Neural cell (in vitro differentiated cells): Measurements from ENCODE around the gene TMED9. TPM values are rescaled to one million over a fixed set of nuclear protein-coding genes. Genes with fewer than 3 reads are reported as not detected.

Experiments
- H2AFZ ChIP-seq: fragments of 200-600, 300-800 bp; sonication (generic), shearing (Covaris generic); 2 replicates; pipeline ENCODE4 v1.6.0; 2014; ENCODE audit warnings: low read depth, mild to moderate bottlenecking, antibody characterized with exemption, low read length, moderate library complexity
- H3F3A ChIP-seq: fragments of 200-600 bp; shearing (Covaris generic); 2 replicates; pipeline ENCODE4 v1.6.1; 2016; ENCODE audit warnings: mild to moderate bottlenecking, moderate library complexity, mixed read lengths, antibody characterized with exemption, low read length; ENCODE audit not compliant: insufficient read depth, poor library complexity, severe bottlenecking
- H3K27ac ChIP-seq: fragments of 200-600, 300-800 bp; sonication (generic), shearing (Covaris generic); 2 replicates; pipeline ENCODE4 v1.5.1; 2014; ENCODE audit warnings: mild to moderate bottlenecking, low read length, moderate library complexity
- H3K27me3 ChIP-seq: fragments of 300-800, 200-600 bp; sonication (generic), shearing (Covaris generic); 2 replicates; pipeline ENCODE4 v1.6.0; 2014; ENCODE audit warnings: mild to moderate bottlenecking, low read depth, low read length, moderate library complexity; ENCODE audit not compliant: insufficient read depth
- H3K36me3 ChIP-seq: fragments of 300-800, 200-600 bp; sonication (generic), shearing (Covaris generic); 2 replicates; pipeline ENCODE4 v1.5.1; 2014; ENCODE audit warnings: mild to moderate bottlenecking, antibody characterized with exemption, low read length, moderate library complexity; ENCODE audit not compliant: insufficient read depth
- H3K4me2 ChIP-seq: fragments of 300-800, 200-600 bp; sonication (generic), shearing (Covaris generic); 2 replicates; pipeline ENCODE4 v1.6.0; 2014; ENCODE audit warnings: mild to moderate bottlenecking, low read length
- H3K4me3 ChIP-seq: fragments of 300-800, 200-600 bp; sonication (generic), shearing (Covaris generic); 2 replicates; pipeline ENCODE4 v1.5.1; 2014; ENCODE audit warnings: mild to moderate bottlenecking, low read length, moderate library complexity
- H3K79me2 ChIP-seq: fragments of 200-600 bp; shearing (Covaris generic); replicated peaks from 2 replicates; pipeline ENCODE4 v1.6.0; 2014; ENCODE audit warnings: mild to moderate bottlenecking, low read length, moderate library complexity; ENCODE audit not compliant: insufficient read depth
- H3K9ac ChIP-seq: fragments of 300-800, 200-600 bp; sonication (generic), shearing (Covaris generic); 2 replicates; pipeline ENCODE4 v1.6.1; 2016; ENCODE audit warnings: mild to moderate bottlenecking, low read length, mixed read lengths
- H3K9me2 ChIP-seq: fragments of 200-600 bp; shearing (Covaris generic); 2 replicates; pipeline ENCODE4 v1.6.1; 2016; ENCODE audit warnings: mild to moderate bottlenecking, low read length, mixed read lengths; ENCODE audit not compliant: insufficient read depth
- H3K9me3 ChIP-seq: fragments of 200-600, 300-800 bp; sonication (generic), shearing (Covaris generic); 2 replicates; pipeline ENCODE4 v1.6.1; 2016; ENCODE audit warnings: mild to moderate bottlenecking, mixed run types, low read length, moderate library complexity, mixed read lengths
- H4K20me1 ChIP-seq: fragments of 200-600 bp; shearing (Covaris generic); 2 replicates; pipeline ENCODE4 v1.6.1; 2016; ENCODE audit warnings: mild to moderate bottlenecking, mixed run types; ENCODE audit not compliant: insufficient read depth
- EP300 ChIP-seq: fragments of 450-650 bp; conservative IDR thresholded peaks from 2 replicates; pipeline ENCODE4 v1.6.1; 2014; ENCODE audit warnings: antibody characterized with exemption, mild to moderate bottlenecking, moderate library complexity; ENCODE audit not compliant: poor library complexity, severe bottlenecking
- EZH2 ChIP-seq: fragments of 200-600, 300-800 bp; shearing (Covaris generic), sonication (generic); IDR thresholded peaks from 2 replicates; pipeline ENCODE4 v1.6.1; 2014; ENCODE audit warnings: antibody characterized with exemption, low read length, borderline replicate concordance, mild to moderate bottlenecking; ENCODE audit not compliant: insufficient read depth, poor library complexity, severe bottlenecking
- MXI1 ChIP-seq: fragments of 450-650 bp; conservative IDR thresholded peaks from 2 replicates; pipeline ENCODE4 v1.6.1; 2014; ENCODE audit warnings: antibody characterized with exemption, mild to moderate bottlenecking; ENCODE audit not compliant: poor library complexity, severe bottlenecking
- POLR2AphosphoS5 ChIP-seq: IDR thresholded peaks from 2 replicates; pipeline ENCODE4 v1.6.1; 2012
- RAD21 ChIP-seq: fragments of 450-650 bp; conservative IDR thresholded peaks from 2 replicates; pipeline ENCODE4 v1.6.1; 2014; ENCODE audit warnings: antibody characterized with exemption, mild to moderate bottlenecking, moderate library complexity
- SMC3 ChIP-seq: fragments of 450-650 bp; conservative IDR thresholded peaks from 2 replicates; pipeline ENCODE4 v1.6.1; 2014; ENCODE audit warnings: antibody characterized with exemption, mild to moderate bottlenecking, moderate library complexity; ENCODE audit not compliant: poor library complexity
- TAF1 ChIP-seq: IDR thresholded peaks from 2 replicates; pipeline ENCODE4 v1.6.1; 2012; ENCODE audit warnings: low read depth
- polyA plus RNA-seq: library from polyadenylated mRNA; depleted of rRNA; stranded (reverse); fragments of >200 nt; gene quantifications from 2 replicates; pipeline ENCODE4 v1.2.3, GENCODE V29; 2014
- TF ChIP-seq, protein P1 (sequence below): fragments of 450-650 bp; IDR thresholded peaks from 2 replicates; pipeline ENCODE4 v1.5.1; 2014; ENCODE audit warnings: antibody characterized with exemption, mild to moderate bottlenecking, moderate library complexity; ENCODE audit not compliant: poor library complexity, severe bottlenecking
- TF ChIP-seq, protein P2 (sequence below): IDR thresholded peaks from 2 replicates; pipeline ENCODE4 v1.6.1; 2012; ENCODE audit warnings: borderline replicate concordance

Gene TMED9
- polyA plus RNA-seq, 1 donor from 2014 or later, result 59.1 TPM

DNA sequence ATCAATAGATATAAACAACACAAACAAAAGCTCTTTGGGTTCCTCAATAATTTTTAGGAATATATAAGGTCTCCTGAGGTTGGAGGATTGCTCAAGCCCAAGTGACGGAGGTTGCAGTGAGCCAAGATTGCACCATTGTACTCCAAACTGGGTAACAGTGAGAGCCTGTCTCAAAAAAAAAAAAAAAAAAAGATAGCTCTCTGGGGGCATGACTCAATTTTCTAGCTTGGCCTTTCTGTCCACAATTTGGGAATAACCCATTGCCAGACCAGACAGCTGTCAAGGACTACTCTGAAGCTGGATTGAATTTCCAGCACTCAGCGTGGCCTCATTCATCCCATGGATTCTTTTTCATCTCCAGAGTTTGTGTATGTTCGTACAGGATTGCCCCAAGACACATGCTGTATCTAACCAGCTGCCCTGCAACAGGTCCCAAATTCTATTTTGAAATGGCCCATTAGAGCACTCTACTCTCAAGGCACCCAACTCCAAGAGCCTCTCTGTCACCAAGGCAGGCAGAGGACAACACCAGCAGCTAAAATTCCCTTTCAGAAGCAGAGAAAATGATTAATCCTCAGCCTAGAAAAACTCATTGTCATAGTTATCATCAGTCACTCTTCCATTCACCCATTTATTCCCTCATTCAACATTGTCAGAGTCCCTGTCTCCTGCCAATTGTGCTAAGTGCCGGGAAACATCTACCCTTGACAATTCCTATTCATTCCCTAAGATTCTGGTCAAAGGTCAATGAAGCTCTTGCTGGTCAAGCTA, 46.3 kb upstream of the TMED9 start:
- Histone ChIP-seq H3K9ac (no peak overlapping the region), H3K27ac (no peak overlapping the region), H4K20me1 (peaks cover 3% of the 10 kb centered on the region), H3K9me3 (no peaks in the 10 kb centered on the region), H3K4me2 (no peak overlapping the region), H3K4me3 (no peak overlapping the region), H3K27me3 (no peaks in the 10 kb centered on the region), H3F3A (no peaks in the 10 kb centered on the region), H3K79me2 (peaks cover 38% of the 10 kb centered on the region), H3K36me3 (peaks cover 17% of the 10 kb centered on the region), H3K9me2 (no peaks in the 10 kb centered on the region), H2AFZ (no peak overlapping the region)
- no peak for TF ChIP-seq TAF1
- no peak for TF ChIP-seq POLR2AphosphoS5
- TF ChIP-seq, protein P1, sequence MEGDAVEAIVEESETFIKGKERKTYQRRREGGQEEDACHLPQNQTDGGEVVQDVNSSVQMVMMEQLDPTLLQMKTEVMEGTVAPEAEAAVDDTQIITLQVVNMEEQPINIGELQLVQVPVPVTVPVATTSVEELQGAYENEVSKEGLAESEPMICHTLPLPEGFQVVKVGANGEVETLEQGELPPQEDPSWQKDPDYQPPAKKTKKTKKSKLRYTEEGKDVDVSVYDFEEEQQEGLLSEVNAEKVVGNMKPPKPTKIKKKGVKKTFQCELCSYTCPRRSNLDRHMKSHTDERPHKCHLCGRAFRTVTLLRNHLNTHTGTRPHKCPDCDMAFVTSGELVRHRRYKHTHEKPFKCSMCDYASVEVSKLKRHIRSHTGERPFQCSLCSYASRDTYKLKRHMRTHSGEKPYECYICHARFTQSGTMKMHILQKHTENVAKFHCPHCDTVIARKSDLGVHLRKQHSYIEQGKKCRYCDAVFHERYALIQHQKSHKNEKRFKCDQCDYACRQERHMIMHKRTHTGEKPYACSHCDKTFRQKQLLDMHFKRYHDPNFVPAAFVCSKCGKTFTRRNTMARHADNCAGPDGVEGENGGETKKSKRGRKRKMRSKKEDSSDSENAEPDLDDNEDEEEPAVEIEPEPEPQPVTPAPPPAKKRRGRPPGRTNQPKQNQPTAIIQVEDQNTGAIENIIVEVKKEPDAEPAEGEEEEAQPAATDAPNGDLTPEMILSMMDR, result no peak
- TF ChIP-seq EZH2, result no peak
- no peak for TF ChIP-seq RAD21
- no peak for TF ChIP-seq MXI1
- TF ChIP-seq, protein P2, sequence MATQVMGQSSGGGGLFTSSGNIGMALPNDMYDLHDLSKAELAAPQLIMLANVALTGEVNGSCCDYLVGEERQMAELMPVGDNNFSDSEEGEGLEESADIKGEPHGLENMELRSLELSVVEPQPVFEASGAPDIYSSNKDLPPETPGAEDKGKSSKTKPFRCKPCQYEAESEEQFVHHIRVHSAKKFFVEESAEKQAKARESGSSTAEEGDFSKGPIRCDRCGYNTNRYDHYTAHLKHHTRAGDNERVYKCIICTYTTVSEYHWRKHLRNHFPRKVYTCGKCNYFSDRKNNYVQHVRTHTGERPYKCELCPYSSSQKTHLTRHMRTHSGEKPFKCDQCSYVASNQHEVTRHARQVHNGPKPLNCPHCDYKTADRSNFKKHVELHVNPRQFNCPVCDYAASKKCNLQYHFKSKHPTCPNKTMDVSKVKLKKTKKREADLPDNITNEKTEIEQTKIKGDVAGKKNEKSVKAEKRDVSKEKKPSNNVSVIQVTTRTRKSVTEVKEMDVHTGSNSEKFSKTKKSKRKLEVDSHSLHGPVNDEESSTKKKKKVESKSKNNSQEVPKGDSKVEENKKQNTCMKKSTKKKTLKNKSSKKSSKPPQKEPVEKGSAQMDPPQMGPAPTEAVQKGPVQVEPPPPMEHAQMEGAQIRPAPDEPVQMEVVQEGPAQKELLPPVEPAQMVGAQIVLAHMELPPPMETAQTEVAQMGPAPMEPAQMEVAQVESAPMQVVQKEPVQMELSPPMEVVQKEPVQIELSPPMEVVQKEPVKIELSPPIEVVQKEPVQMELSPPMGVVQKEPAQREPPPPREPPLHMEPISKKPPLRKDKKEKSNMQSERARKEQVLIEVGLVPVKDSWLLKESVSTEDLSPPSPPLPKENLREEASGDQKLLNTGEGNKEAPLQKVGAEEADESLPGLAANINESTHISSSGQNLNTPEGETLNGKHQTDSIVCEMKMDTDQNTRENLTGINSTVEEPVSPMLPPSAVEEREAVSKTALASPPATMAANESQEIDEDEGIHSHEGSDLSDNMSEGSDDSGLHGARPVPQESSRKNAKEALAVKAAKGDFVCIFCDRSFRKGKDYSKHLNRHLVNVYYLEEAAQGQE, result no peak
- no peak for TF ChIP-seq SMC3
- TF ChIP-seq EP300, result no peak

DNA sequence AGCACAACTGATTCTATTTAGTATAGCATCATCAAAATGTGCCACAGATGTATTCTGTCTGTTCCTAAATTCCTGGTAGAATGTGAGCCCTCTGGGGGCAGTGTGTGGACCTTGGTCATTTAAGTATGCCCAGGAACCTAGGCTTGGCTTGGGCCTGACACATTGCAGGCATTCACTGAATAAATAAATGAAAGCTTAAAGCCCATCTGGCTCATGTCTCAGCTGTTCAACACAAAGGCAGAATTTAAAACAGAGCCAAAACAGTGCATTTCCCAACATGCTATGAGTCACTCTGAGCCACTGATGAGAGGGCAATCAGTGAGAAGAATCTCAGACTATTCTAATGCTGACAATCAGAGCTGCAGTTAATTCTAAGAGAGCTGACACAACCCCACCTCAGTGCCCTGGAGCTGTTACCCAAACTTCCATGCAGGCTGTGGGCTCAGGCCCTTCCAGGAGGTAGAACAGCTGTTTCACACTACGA, 45.7 kb upstream of the TMED9 start:
- no peak overlapping the region for H2AFZ ChIP-seq
- H3K9ac ChIP-seq, result no peak overlapping the region
- H3K79me2 ChIP-seq, result peaks cover 45% of the 10 kb centered on the region
- peaks cover 17% of the 10 kb centered on the region for H3K36me3 ChIP-seq
- peaks cover 3% of the 10 kb centered on the region for H4K20me1 ChIP-seq
- no peaks in the 10 kb centered on the region for H3K27me3 ChIP-seq
- no peaks in the 10 kb centered on the region for H3F3A ChIP-seq
- no peak overlapping the region for H3K27ac ChIP-seq
- TF ChIP-seq, protein P2, result no peak
- TF ChIP-seq TAF1 (no peak), RAD21 (no peak), EP300 (no peak)
- no peaks in the 10 kb centered on the region for H3K9me3 ChIP-seq
- H3K4me2 ChIP-seq, result no peak overlapping the region
- H3K9me2 ChIP-seq, result no peaks in the 10 kb centered on the region
- H3K4me3 ChIP-seq, result no peak overlapping the region
